C4-2B (cell line): ENCODE measurements around the gene GPN2.
"Not testable (repeated sequence)": the region's sequence is repeated elsewhere in the genome, so short reads cannot be mapped to it uniquely, and the experiment has no call there.

Source experiments
- H3K27ac ChIP-seq: fragments of 450-650 bp; 2 replicates; pipeline ENCODE4 v1.5.1; 2017
- CTCF ChIP-seq: fragments of 450-650 bp; conservative IDR thresholded peaks from 2 replicates; pipeline ENCODE4 v1.5.1; 2017; ENCODE audit warnings: mild to moderate bottlenecking
- ZFX ChIP-seq: fragments of 450-650 bp; IDR thresholded peaks from 2 replicates; pipeline ENCODE4 v1.6.1; 2017

The GPN2 gene

GRCh38 chr1:26900001-26900814 is 10.1 kb upstream of the GPN2 start, which contains the start of gene GPATCH3:
GPATCH3 (minus strand) TSS chr1:26900467; CDS start chr1:26900442, 25 bp downstream.
- H3K27ac ChIP-seq: peak within 1 kb of the TSS; percentile 64
- peak; percentile 80 for TF ChIP-seq ZFX
- TF ChIP-seq CTCF: no peak

GRCh38 chr1:26897351-26897750 is 7.3 kb upstream of the GPN2 start:
- H3K27ac ChIP-seq: no peak overlapping the region
- TF ChIP-seq ZFX (no peak), CTCF (no peak)

GRCh38 chr1:26894263-26894662 is 4.2 kb upstream of the GPN2 start:
- TF ChIP-seq CTCF (no peak), ZFX (no peak)
- no peak overlapping the region for H3K27ac ChIP-seq

- peak overlapping the region; percentile 82 for H3K27ac ChIP-seq
- TF ChIP-seq CTCF: no peak
- TF ChIP-seq ZFX: no peak
These were observed 349 bp upstream of the GPN2 start for GRCh38 chr1:26890467-26890796.

GRCh38 chr1:26888231-26888630 is 1.9 kb downstream of the GPN2 start:
- H3K27ac ChIP-seq: no peak overlapping the region
- TF ChIP-seq CTCF (no peak), ZFX (no peak)

- no peak overlapping the region for H3K27ac ChIP-seq
- no peak for TF ChIP-seq ZFX
- no peak; the same call in 1 of the 2 replicates for TF ChIP-seq CTCF
These were observed 3.0 kb downstream of the GPN2 start for GRCh38 chr1:26887125-26887524.

GRCh38 chr1:26882696-26883463 is 7.2 kb downstream of the GPN2 start:
- TF ChIP-seq ZFX (no peak), CTCF (no peak)
- H3K27ac ChIP-seq: no peak overlapping the region

- H3K27ac ChIP-seq: not testable (repeated sequence)
These were observed 8.5 kb downstream of the GPN2 start for GRCh38 chr1:26881611-26882010.
